AG09319 (cell line): ENCODE results near the gene CHAT.

Experiments
- DNase-seq: peaks from one replicate; pipeline ENCODE4 v3.0.0-alpha.2; 2010; ENCODE audit warnings: low read depth; ENCODE audit errors: extremely low read depth
- TF ChIP-seq, protein P1 (sequence below): IDR thresholded peaks from 2 replicates; pipeline ENCODE4 v1.5.1; 2011; ENCODE audit warnings: low read depth, mild to moderate bottlenecking, inconsistent platforms, low read length, moderate library complexity

CHAT gene

DNA sequence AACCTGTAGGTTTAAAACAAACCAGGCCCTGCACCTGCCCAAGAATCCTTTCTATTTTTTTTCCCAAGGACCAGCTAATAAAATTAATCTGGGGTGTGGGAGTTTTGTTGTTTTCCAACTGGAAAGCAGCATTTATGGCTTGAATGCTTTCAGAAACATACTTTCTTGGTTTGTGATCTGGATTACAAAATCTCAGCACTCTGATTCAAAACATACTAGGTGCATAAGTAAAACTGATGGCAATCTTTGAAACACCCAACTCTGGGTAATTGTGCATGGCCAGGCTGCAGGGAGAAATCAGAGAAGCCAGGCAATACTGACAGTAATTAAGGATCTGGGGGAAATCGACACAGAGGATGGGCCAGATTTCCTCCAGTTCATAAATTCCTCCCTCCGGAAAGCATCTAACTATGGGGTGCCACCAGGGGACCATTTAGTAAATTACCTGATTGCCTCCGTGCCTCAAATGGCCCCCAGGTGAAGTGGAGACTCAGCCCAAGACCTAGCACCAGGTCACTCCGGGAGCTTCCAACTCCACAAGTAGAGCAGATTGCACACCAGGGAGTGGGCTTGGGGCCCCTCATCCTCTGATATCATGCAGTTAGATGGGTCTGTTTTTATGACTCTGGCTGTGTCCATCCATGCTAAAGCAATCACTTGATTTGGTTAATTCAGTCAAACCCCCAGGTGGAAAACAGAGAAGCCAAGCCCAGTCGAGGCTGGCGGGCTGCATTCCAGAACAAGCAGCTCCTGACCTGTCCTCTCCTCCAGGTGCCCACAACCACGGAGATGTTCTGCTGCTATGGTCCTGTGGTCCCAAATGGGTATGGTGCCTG is 50.4 kb downstream of the CHAT start:
- DNase-seq: no peak
- TF ChIP-seq, protein P1, sequence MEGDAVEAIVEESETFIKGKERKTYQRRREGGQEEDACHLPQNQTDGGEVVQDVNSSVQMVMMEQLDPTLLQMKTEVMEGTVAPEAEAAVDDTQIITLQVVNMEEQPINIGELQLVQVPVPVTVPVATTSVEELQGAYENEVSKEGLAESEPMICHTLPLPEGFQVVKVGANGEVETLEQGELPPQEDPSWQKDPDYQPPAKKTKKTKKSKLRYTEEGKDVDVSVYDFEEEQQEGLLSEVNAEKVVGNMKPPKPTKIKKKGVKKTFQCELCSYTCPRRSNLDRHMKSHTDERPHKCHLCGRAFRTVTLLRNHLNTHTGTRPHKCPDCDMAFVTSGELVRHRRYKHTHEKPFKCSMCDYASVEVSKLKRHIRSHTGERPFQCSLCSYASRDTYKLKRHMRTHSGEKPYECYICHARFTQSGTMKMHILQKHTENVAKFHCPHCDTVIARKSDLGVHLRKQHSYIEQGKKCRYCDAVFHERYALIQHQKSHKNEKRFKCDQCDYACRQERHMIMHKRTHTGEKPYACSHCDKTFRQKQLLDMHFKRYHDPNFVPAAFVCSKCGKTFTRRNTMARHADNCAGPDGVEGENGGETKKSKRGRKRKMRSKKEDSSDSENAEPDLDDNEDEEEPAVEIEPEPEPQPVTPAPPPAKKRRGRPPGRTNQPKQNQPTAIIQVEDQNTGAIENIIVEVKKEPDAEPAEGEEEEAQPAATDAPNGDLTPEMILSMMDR: no peak

DNA sequence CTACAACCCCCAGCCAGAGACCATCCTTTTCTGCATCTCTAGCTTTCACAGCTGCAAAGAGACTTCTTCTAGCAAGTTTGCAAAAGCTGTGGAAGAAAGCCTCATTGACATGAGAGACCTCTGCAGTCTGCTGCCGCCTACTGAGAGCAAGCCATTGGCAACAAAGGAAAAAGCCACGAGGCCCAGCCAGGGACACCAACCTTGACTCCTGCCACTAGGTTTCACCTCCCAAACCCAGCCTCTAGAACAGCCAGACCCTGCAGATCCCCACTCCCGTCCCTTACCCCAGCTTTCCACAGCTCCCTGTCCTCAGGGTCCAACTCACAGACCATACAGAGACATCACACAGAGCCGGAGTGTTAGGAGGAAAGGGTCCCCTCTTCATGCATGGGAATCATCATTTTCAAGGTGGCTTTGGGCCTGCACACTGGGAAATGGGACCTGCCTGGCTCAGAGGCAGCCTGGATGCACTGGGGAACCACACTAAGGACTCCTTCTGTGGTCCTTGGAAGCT is 51.1 kb downstream of the CHAT start:
- TF ChIP-seq, protein P1: no peak
- no peak for DNase-seq

DNA sequence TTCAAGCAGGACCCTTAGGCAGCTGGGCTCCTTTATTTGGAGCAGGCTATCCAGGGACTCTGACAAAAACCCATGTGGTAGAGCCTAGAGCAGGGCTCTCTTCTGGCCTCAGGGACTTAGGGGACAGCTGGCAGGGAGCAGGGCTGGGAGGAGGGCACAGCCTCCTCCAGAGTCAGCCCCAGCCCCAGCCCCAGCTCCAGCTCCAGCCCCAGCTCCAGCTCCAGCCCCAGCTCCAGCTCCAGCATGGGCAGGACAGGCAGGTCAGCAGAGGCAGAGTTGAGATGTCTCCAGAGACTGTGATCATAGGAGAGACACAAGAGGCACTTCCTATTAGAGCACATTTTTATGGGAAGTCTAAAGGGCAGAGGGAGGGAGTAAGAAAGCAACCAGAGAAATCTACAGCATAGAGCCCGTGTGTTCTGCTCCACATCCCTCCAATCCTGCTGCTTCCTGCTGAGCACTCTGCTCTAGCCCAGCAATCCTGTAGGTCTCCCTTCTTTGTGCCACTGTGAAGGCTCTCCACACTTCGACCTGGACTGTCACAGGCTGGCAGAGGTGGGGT is 52.3 kb downstream of the CHAT start:
- TF ChIP-seq, protein P1: no peak
- no peak for DNase-seq

DNA sequence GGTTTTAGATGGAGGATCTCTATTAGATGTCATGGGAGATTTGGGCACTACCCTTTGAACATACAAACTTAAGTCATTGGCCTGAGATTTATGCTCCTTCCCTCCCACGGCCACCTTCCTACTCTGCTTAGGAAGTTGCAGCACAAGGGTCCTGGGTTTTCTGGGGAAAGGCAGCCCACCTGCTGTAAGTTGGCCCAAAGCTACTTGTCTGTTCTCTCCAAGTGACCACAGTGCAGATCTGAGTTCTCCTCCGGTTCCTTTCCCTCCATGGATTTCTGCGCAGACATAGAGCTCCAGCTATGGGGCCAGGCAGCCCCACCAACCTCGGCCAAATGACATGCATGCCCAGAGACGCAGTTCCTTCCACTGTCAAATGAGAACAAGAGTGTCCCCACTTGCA is 52.8 kb downstream of the CHAT start:
- TF ChIP-seq, protein P1: no peak
- no peak for DNase-seq

DNA sequence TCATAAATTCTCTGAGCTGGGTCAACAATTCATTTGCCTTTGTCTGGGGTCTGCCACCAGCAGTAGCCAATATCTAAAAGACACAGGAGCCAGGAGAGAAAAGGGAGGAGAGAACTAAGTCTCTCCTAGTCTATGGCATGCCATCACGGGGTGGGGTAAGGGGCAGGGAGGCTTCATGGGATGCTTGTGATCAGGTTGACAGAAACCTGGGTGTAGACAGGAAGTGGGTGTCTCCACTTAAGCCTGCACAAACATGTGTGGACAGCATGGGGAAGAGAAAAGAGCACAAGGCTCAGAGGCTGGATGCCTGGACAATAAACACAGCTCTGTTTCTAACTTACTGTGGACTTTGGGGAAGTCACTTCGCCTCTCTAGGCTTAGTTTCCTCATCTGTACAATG is 54.2 kb downstream of the CHAT start:
- DNase-seq: no peak
- TF ChIP-seq, protein P1: no peak

DNA sequence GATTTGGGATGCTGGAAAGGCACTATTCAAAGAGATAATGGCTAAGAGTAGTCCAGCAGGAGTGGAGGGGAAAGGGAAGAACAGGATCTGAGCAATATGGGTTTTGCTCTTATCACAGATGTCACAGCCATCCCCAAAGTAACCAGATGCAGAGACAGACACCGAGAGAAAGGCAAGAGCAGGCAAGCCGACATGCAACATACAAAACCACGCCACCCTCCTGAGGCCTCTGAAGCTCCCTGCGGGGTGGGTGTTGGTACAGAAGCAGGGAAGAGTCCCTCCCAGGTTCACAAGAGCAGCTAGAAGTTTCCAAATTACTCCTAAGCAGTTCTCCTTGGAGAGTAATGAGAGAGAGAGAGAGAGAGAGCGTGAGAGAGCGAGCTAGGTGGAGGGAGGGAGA is 54.8 kb downstream of the CHAT start:
- TF ChIP-seq, protein P1: no peak
- DNase-seq: no peak

DNA sequence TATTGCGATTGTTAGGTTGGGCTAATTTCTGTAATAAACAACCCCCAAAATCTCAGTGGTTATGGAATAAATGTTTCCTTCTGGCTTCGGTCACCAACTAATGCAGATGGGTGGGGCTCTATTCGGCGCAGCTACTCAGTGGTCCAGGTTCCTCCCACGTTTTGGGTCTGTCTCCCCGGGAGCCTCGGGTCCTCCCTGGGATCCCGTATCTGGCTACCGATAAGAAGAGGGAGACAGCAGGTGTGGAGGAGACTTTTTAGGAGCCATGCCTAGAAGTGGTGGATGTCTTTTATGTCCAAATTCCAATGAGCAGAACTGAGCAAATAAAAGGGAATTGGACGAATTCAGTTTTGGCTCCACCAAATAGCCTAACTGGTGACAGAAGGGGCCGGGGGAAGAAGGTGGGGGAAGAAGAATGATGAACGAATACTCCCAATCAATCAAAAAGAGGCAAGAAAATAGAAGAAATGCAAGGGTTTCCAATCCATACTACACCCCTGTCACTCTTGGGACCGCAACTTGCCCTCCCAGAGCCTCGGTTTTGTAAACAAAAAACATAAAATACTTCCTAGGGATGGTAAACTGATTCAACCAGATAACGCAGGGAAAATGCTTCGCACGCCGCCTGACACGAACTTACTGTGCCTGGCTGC is 65.1 kb downstream of the CHAT start:
- TF ChIP-seq, protein P1: no peak
- DNase-seq: no peak
